NCI-H128 (cell line): ENCODE results near the gene CAMK1.
"Not testable (repeated sequence)": the region's sequence is repeated elsewhere in the genome, so short reads cannot be mapped to it uniquely, and the experiment has no call there.

ENCODE experiments used
- DNase-seq: peaks from one replicate; lab custom pipeline; 2025; ENCODE audit not compliant: unreplicated experiment; lab: John Stamatoyannopoulos, UW

Gene CAMK1

GRCh38 chr3:9776896-9777693 is 7.3 kb upstream of the CAMK1 start:
- DNase-seq = no peak

- DNase-seq = not testable (repeated sequence)
Observed at GRCh38 chr3:9771007-9771406, 1.3 kb upstream of the CAMK1 start.

GRCh38 chr3:9770276-9770812 is 597 bp upstream of the CAMK1 start:
- DNase-seq = no peak

GRCh38 chr3:9769012-9769411 is 735 bp downstream of the CAMK1 start:
- no peak for DNase-seq

- DNase-seq = no peak
Observed at GRCh38 chr3:9768141-9768775, 1.5 kb downstream of the CAMK1 start.

- DNase-seq = no peak
Observed at GRCh38 chr3:9767418-9767817, 2.3 kb downstream of the CAMK1 start.

GRCh38 chr3:9765865-9766264 is 3.9 kb downstream of the CAMK1 start:
- no peak for DNase-seq

- DNase-seq = no peak
Observed at GRCh38 chr3:9762871-9763270, 6.9 kb downstream of the CAMK1 start.

GRCh38 chr3:9761919-9762318 is 7.8 kb downstream of the CAMK1 start:
- DNase-seq = no peak

- no peak for DNase-seq
Observed at GRCh38 chr3:9760779-9761505, 8.8 kb downstream of the CAMK1 start.

GRCh38 chr3:9757427-9757826 is 12.3 kb downstream of the CAMK1 start:
- no peak for DNase-seq

- DNase-seq = no peak
Observed at GRCh38 chr3:9754678-9755077, 15.1 kb downstream of the CAMK1 start.

GRCh38 chr3:9750556-9751411 is 19.0 kb downstream of the CAMK1 start:
- DNase-seq = no peak

GRCh38 chr3:9749645-9750555 is 19.8 kb downstream of the CAMK1 start, which contains the start of gene OGG1:
Gene OGG1 (plus strand): TSS chr3:9749952. CDS start chr3:9750287, 335 bp downstream.
- DNase-seq = peak; percentile 87

GRCh38 chr3:9749296-9749644 is 20.5 kb downstream of the CAMK1 start:
- DNase-seq = no peak

- no peak for DNase-seq
Observed at GRCh38 chr3:9748031-9748430, 21.7 kb downstream of the CAMK1 start.

GRCh38 chr3:9747267-9747666 is 22.5 kb downstream of the CAMK1 start:
- no peak for DNase-seq

- DNase-seq = no peak
Observed at GRCh38 chr3:9746330-9746729, 23.4 kb downstream of the CAMK1 start.

- DNase-seq = no peak
Observed at GRCh38 chr3:9745521-9745920, 24.2 kb downstream of the CAMK1 start.

- no peak for DNase-seq
Observed at GRCh38 chr3:9744162-9744561, 25.6 kb downstream of the CAMK1 start.
